CD4-positive, alpha-beta T cell (primary cell): Measurements from ENCODE around the gene CAMTA1. TPM values are rescaled to one million over a fixed set of nuclear protein-coding genes. Genes with fewer than 3 reads are reported as not detected.

Experiments
- ATAC-seq: fragments of 200-7000 bp; cut with Tn5 transposase; one replicate; pipeline ENCODE4 v1.10.0; 2022; ENCODE audit warnings: mild to moderate bottlenecking; ENCODE audit not compliant: poor library complexity
- CTCF ChIA-PET: fragments of 350-600 bp; sonication (Branson Sonifier 250); formaldehyde crosslinking; loops from one replicate; lab custom pipeline; 2021; ENCODE audit warnings: antibody characterized with exemption, inconsistent platforms; lab: Charles Lee
- POLR2A ChIA-PET: fragments of 350-600 bp; sonication (Branson Sonifier 250); formaldehyde crosslinking; loops from one replicate; lab custom pipeline; 2021; ENCODE audit warnings: antibody characterized with exemption, inconsistent platforms; lab: Charles Lee
- DNase-seq, 14 experiments: peaks; one replicate each; pipeline ENCODE4 v3.0.0-alpha.2; 2013 to 2020; ENCODE audit warnings: mixed read lengths in 2 of 14
- H3K27ac ChIP-seq, 2 donors: one replicate each; pipeline versions ENCODE4 v1.5.1 to v1.7.0; 2013; ENCODE audit warnings: low read length in 2 of 2, low read depth in 1 of 2, mild to moderate bottlenecking in 1 of 2
- H3K27me3 ChIP-seq, 2 experiments: 1 replicate in 1 of 2; 2 replicates in 1 of 2; pipeline versions ENCODE4 v1.6.1 to v1.7.0; 2013; ENCODE audit warnings: low read length in 2 of 2, control low read depth in 1 of 2, mild to moderate bottlenecking in 1 of 2, moderate library complexity in 1 of 2; ENCODE audit not compliant: insufficient read depth in 2 of 2, control insufficient read depth in 1 of 2
- H3K36me3 ChIP-seq: one replicate; pipeline ENCODE4 v1.6.1; 2013; ENCODE audit warnings: low read length, control low read depth; ENCODE audit not compliant: insufficient read depth
- H3K4me1 ChIP-seq: one replicate; pipeline ENCODE4 v1.6.1; 2013; ENCODE audit warnings: low read length, control low read depth; ENCODE audit not compliant: insufficient read depth
- H3K4me3 ChIP-seq: one replicate; pipeline ENCODE4 v1.5.1; 2013; ENCODE audit warnings: mild to moderate bottlenecking, low read length, moderate library complexity
- H3K9me3 ChIP-seq, 2 experiments: 1 replicate in 1 of 2; 2 replicates in 1 of 2; pipeline versions ENCODE4 v1.6.1 to v1.7.0; 2013; ENCODE audit warnings: low read length in 2 of 2, mild to moderate bottlenecking in 2 of 2, control low read depth in 1 of 2, moderate library complexity in 1 of 2; ENCODE audit not compliant: control insufficient read depth in 1 of 2, insufficient read depth in 1 of 2
- H3K27ac Mint-ChIP-seq: one replicate; pipeline ENCODE4 v1.8.0; 2020; ENCODE audit warnings: mixed read lengths
- H3K27me3 Mint-ChIP-seq: one replicate; pipeline ENCODE4 v1.8.0; 2021; ENCODE audit warnings: mixed read lengths
- H3K36me3 Mint-ChIP-seq: one replicate; pipeline ENCODE4 v1.8.0; 2021; ENCODE audit warnings: low read depth, mixed read lengths
- H3K4me1 Mint-ChIP-seq: one replicate; pipeline ENCODE4 v1.8.0; 2021; ENCODE audit warnings: low read depth, mixed read lengths
- H3K4me3 Mint-ChIP-seq: one replicate; pipeline ENCODE4 v1.8.0; 2020; ENCODE audit warnings: mild to moderate bottlenecking, mixed read lengths
- H3K9me3 Mint-ChIP-seq: one replicate; pipeline ENCODE4 v1.8.0; 2020; ENCODE audit warnings: mixed read lengths
- intact Hi-C, 2 experiments: fragments of 100-400 bp; cut with DNase I in 1 of 2; cut with micrococcal nuclease in 1 of 2; formaldehyde crosslinking; loops; one replicate each; pipeline versions ENCODE4 v1.15.1 to v1.9.0; 2023 to 2025; cut with DNase I, micrococcal nuclease
- total RNA-seq, 174 experiments: library from RNA in 2 of 174; stranded (reverse) in 2 of 174; gene quantifications; one replicate each; pipeline ENCODE4 v1.2.3 and lab custom pipeline; 2021 to 2026
- TF ChIP-seq, protein P1 (sequence below): fragments of 200-600 bp; IDR thresholded peaks from one replicate; pipeline ENCODE4 v1.8.0; 2022; ENCODE audit warnings: antibody characterized with exemption, mild to moderate bottlenecking

Gene CAMTA1
- total RNA-seq, 2 experiments from 2014 or later: 38.6 to 39.3 TPM

DNA sequence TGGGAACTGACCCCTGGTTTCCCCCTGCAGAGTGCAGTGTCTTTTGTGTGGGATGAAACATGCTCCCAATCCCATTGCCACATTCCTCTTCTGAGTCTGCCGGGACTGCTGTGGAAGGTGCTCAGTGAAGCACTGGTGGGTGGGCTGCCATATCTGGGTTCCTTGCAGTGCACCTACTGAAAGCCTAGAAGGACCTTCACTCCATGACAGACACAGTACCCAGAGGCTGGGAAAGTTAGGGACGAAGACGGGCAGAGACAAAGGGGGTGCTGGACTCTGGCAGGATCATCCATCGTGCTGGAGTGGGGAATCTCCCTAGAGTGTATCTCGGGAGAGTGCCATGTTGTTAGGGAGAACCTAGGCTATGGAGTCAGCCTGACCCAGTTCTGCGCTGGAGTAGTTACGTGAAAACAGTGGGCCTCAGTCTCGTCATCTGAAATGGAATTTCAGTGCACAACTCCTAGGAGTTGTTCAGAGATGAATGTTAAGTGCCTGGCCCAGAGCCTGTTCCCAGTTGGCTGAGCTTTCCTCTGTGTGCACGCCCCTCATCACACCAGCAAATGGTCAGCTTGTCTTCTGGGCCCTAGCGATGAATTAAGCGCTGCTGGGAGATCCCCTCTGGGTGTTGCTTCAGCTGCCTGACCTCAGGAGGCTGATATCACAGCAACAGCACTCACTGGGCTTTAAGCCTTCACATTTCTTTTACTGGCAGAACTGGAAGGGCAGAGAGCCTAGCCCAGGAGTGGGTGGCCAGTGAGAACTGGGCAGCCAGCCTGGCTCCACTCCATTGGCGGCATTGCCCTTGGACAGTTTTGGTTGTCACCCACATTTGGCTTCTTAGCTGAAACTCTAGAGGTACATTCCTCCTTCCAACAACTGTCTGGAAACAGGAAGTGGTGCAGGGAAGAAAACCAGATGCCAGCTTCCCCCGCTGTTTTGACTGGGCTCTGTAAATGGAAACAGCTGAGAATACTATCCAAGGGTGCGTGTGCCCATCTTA is 506.0 kb downstream of the CAMTA1 start:
- H3K27me3 ChIP-seq: peaks cover 0 to 4% of the 10 kb centered on the region in 2 experiments
- no peaks in the 10 kb centered on the region for H3K4me1 ChIP-seq
- no peak overlapping the region for H3K27ac ChIP-seq
- peaks cover 0 to under 1% of the 10 kb centered on the region in 2 experiments for H3K9me3 ChIP-seq
- no peak for ATAC-seq
- H3K36me3 ChIP-seq: no peaks in the 10 kb centered on the region
- intact Hi-C loops: no loop called here
- Mint-ChIP-seq H3K27ac (no peak overlapping the region), H3K4me3 (no peak overlapping the region), H3K9me3 (no peaks in the 10 kb centered on the region), H3K4me1 (no peaks in the 10 kb centered on the region), H3K36me3 (no peaks in the 10 kb centered on the region), H3K27me3 (peaks cover 18% of the 10 kb centered on the region)
- no peak overlapping the region for H3K4me3 ChIP-seq
- CTCF ChIA-PET: no interaction called here
- no peak for DNase-seq
- POLR2A ChIA-PET: no interaction called here
- TF ChIP-seq, protein P1, sequence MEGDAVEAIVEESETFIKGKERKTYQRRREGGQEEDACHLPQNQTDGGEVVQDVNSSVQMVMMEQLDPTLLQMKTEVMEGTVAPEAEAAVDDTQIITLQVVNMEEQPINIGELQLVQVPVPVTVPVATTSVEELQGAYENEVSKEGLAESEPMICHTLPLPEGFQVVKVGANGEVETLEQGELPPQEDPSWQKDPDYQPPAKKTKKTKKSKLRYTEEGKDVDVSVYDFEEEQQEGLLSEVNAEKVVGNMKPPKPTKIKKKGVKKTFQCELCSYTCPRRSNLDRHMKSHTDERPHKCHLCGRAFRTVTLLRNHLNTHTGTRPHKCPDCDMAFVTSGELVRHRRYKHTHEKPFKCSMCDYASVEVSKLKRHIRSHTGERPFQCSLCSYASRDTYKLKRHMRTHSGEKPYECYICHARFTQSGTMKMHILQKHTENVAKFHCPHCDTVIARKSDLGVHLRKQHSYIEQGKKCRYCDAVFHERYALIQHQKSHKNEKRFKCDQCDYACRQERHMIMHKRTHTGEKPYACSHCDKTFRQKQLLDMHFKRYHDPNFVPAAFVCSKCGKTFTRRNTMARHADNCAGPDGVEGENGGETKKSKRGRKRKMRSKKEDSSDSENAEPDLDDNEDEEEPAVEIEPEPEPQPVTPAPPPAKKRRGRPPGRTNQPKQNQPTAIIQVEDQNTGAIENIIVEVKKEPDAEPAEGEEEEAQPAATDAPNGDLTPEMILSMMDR: no peak

DNA sequence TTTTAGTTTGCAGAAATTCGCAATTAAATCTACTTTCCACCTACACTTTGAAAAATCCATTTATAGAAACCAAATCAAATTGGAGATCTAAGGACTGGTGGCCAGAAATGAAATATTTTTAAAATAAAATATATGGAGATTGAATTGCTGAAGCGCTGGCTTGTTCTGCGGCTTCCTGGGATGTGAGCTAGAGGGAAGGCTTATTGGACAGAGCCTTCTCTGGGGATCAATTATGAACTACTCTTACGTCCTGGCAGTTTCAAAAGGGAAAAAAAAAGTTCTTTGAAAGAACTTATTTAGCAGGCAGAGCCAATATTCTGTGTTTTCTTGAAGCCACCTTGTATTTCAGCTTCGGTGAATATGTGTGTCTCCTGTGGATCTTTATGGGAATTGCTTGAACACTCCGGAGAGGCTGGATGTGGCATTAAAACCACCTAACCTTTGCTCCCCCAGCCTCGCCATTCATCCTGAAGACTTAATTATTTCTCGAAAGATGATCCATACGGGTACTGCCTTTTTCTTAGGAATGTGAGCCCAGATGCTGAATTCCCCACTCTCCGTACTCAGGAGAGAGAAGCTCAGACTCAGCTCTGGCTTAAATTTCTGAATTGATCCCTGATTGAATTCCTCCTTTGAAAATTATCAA is 506.9 kb downstream of the CAMTA1 start:
- no peak overlapping the region for H3K4me3 Mint-ChIP-seq
- H3K36me3 ChIP-seq: no peaks in the 10 kb centered on the region
- H3K4me1 Mint-ChIP-seq: no peaks in the 10 kb centered on the region
- no peaks in the 10 kb centered on the region for H3K9me3 ChIP-seq
- POLR2A ChIA-PET: no interaction called here
- peaks cover 15% of the 10 kb centered on the region for H3K27me3 Mint-ChIP-seq
- TF ChIP-seq, protein P1: no peak
- CTCF ChIA-PET: no interaction called here
- no peak overlapping the region for H3K4me3 ChIP-seq
- peaks cover 0 to 4% of the 10 kb centered on the region in 2 experiments for H3K27me3 ChIP-seq
- no peaks in the 10 kb centered on the region for H3K9me3 Mint-ChIP-seq
- H3K4me1 ChIP-seq: no peaks in the 10 kb centered on the region
- intact Hi-C loops: no loop called here
- DNase-seq (no peak), ATAC-seq (no peak)
- H3K27ac Mint-ChIP-seq: no peak overlapping the region
- no peaks in the 10 kb centered on the region for H3K36me3 Mint-ChIP-seq
- H3K27ac ChIP-seq: no peak overlapping the region

DNA sequence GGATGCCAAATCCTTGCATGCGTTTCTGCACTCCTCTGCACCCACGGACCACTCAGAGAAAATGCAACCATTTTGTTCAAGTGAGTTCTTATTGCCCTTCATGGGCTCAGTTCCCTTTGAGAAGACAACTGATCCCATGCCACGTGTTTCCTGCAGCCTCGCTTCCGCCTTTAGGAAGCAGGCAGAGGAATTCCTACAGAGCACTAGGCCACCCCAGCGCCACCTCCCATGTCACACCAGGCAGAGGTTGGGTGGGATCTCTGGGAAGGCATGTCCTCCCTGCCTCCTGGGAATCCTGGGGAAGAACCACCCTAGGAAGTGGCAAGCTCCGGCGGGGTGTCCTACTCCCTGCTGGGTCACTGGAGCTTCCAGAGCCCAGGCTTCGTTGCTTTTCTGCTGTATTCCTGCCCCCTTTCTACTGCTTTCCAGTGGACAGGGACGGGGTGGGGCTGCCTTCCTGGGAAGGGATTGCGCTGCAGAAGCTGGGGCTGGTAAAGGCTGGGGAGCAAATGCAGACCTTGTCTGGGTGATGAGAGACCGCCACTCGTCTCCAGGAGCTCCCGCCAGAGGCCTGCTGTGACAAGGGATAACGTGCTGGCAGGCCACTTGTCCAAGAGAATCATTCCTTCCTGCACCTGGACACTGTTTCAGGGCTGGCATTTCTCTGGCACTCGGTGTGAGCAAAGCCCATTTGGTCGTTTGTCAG is 507.6 kb downstream of the CAMTA1 start:
- TF ChIP-seq, protein P1: no peak
- H3K27me3 Mint-ChIP-seq: peaks cover 15% of the 10 kb centered on the region
- ATAC-seq (no peak), DNase-seq (no peak)
- Histone ChIP-seq H3K4me1 (no peaks in the 10 kb centered on the region), H3K4me3 (no peak overlapping the region), H3K9me3 (no peaks in the 10 kb centered on the region), H3K27ac (no peak overlapping the region), H3K27me3 (peaks cover 0 to 4% of the 10 kb centered on the region in 2 experiments), H3K36me3 (no peaks in the 10 kb centered on the region)
- intact Hi-C loops: no loop called here
- no peak overlapping the region for H3K4me3 Mint-ChIP-seq
- ChIA-PET CTCF (no interaction called here), POLR2A (no interaction called here)
- H3K9me3 Mint-ChIP-seq: no peaks in the 10 kb centered on the region
- H3K4me1 Mint-ChIP-seq: no peaks in the 10 kb centered on the region
- no peaks in the 10 kb centered on the region for H3K36me3 Mint-ChIP-seq
- H3K27ac Mint-ChIP-seq: no peak overlapping the region
